ENCODE results near the gene LGALS7B. TPM values are rescaled to one million over a fixed set of nuclear protein-coding genes. Genes with fewer than 3 reads are reported as not detected.

Gene LGALS7B
- total RNA-seq, 1 donor from 2014 or later, result not detected

GRCh38 chr19:38834590-38834989 is 45.6 kb downstream of the LGALS7B start:
- TF ChIP-seq CTCF (IDR thresholded peaks at IDR 0.05; ENCODE audit: insufficient read depth, low read depth, low read length), result no peak
- TF ChIP-seq EZH2 (IDR thresholded peaks at IDR 0.05; ENCODE audit: insufficient read depth, low read length), result no peak
- H3K27ac Mint-ChIP-seq (ENCODE audit: unreplicated experiment), result no peak overlapping the region
- Histone ChIP-seq H3K9ac (ENCODE audit: low read length) (no peak overlapping the region), H3K27me3 (ENCODE audit: insufficient read depth, low read length) (no peaks in the 10 kb centered on the region), H3K4me2 (ENCODE audit: low read length) (no peak overlapping the region), H3K79me2 (ENCODE audit: insufficient read depth, low read length) (no peaks in the 10 kb centered on the region), H2AFZ (ENCODE audit: low read depth, low read length) (no peak overlapping the region), H3K4me1 (ENCODE audit: insufficient read depth, low read length) (peaks cover 39% of the 10 kb centered on the region), H4K20me1 (ENCODE audit: insufficient read depth, low read length) (peaks cover 41% of the 10 kb centered on the region), H3K36me3 (ENCODE audit: insufficient read depth, low read length) (peaks cover 42% of the 10 kb centered on the region), H3K9me3 (ENCODE audit: insufficient read depth, low read depth, low read length) (no peaks in the 10 kb centered on the region), H3K27ac (ENCODE audit: low read depth, low read length) (no peak overlapping the region), H3K4me3 (ENCODE audit: insufficient read depth, low read depth, low read length) (no peak overlapping the region)
- DNase-seq (ENCODE audit: low read depth) (no peak), FAIRE-seq (no peak)
- no peaks in the 10 kb centered on the region for H3K9me3 Mint-ChIP-seq (ENCODE audit: unreplicated experiment)
- H3K4me3 Mint-ChIP-seq (ENCODE audit: unreplicated experiment), result no peak overlapping the region
- peaks cover 24% of the 10 kb centered on the region for H3K36me3 Mint-ChIP-seq (ENCODE audit: low read depth, unreplicated experiment)
- peaks cover 20% of the 10 kb centered on the region for H3K4me1 Mint-ChIP-seq (ENCODE audit: low read depth, unreplicated experiment)
- no peaks in the 10 kb centered on the region for H3K27me3 Mint-ChIP-seq (ENCODE audit: low read depth, unreplicated experiment)

GRCh38 chr19:38836159-38836982 is 47.4 kb downstream of the LGALS7B start:
- peaks cover 12% of the 10 kb centered on the region for H3K79me2 ChIP-seq (ENCODE audit: insufficient read depth, low read length)
- DNase-seq (ENCODE audit: low read depth) (no peak), FAIRE-seq (no peak)
- H3K4me3 ChIP-seq (ENCODE audit: insufficient read depth, low read depth, low read length), result no peak overlapping the region
- H3K27ac ChIP-seq (ENCODE audit: low read depth, low read length), result no peak overlapping the region
- peaks cover 56% of the 10 kb centered on the region for H3K36me3 ChIP-seq (ENCODE audit: insufficient read depth, low read length)
- H3K4me3 Mint-ChIP-seq (ENCODE audit: unreplicated experiment), result no peak overlapping the region
- no peak overlapping the region for H3K4me2 ChIP-seq (ENCODE audit: low read length)
- peaks cover 13% of the 10 kb centered on the region for H3K4me1 Mint-ChIP-seq (ENCODE audit: low read depth, unreplicated experiment)
- no peak overlapping the region for H3K27ac Mint-ChIP-seq (ENCODE audit: unreplicated experiment)
- H4K20me1 ChIP-seq (ENCODE audit: insufficient read depth, low read length), result peaks cover 56% of the 10 kb centered on the region
- H3K27me3 Mint-ChIP-seq (ENCODE audit: low read depth, unreplicated experiment), result no peaks in the 10 kb centered on the region
- peaks cover 21% of the 10 kb centered on the region for H3K4me1 ChIP-seq (ENCODE audit: insufficient read depth, low read length)
- no peak overlapping the region for H3K9ac ChIP-seq (ENCODE audit: low read length)
- H2AFZ ChIP-seq (ENCODE audit: low read depth, low read length), result no peak overlapping the region
- no peak for TF ChIP-seq EZH2 (IDR thresholded peaks at IDR 0.05; ENCODE audit: insufficient read depth, low read length)
- TF ChIP-seq CTCF (IDR thresholded peaks at IDR 0.05; ENCODE audit: insufficient read depth, low read depth, low read length), result no peak
- H3K36me3 Mint-ChIP-seq (ENCODE audit: low read depth, unreplicated experiment), result peaks cover 24% of the 10 kb centered on the region
- no peaks in the 10 kb centered on the region for H3K9me3 ChIP-seq (ENCODE audit: insufficient read depth, low read depth, low read length)
- no peaks in the 10 kb centered on the region for H3K27me3 ChIP-seq (ENCODE audit: insufficient read depth, low read length)
- no peaks in the 10 kb centered on the region for H3K9me3 Mint-ChIP-seq (ENCODE audit: unreplicated experiment)
